ENCODE data around the gene VWC2L. TPM values are rescaled to one million over a fixed set of nuclear protein-coding genes. Genes with fewer than 3 reads are reported as not detected.

Gene VWC2L
- total and polyA plus RNA-seq, 2 of the 4 experiments (the other 2 are of a cell fraction): not detected

DNA sequence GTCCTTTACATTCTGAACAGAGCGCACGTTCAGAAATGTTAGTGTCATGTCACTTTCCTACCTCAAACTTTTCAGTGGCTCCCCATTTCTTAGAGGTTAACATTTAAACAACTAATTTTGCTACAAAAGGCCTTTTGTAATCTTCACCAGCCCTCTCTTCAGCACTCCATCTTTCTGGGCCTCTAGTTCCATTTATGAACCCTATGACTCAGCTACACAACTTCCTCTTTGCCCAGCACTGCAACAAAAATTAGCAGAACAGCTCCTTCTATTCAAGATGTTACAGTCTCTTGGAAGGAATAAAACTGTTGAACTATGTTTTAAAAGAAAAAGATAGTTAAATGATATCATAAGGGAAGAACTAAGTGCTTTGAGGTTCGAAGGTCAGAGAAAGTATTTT lies 139.9 kb downstream of the VWC2L start:
- Histone ChIP-seq H4K8ac (ENCODE audit: low read depth in 2 of 2, low read length in 2 of 2) (no peak overlapping the region), H2BK15ac (ENCODE audit: low read depth, low read length) (no peak overlapping the region), H3K4me3 (ENCODE audit: insufficient read depth, low read depth, low read length) (no peak overlapping the region), H3K9me3 (ENCODE audit: control insufficient read depth, insufficient read depth, low read length) (no peaks in the 10 kb centered on the region), H2AK5ac (ENCODE audit: low read depth, low read length) (no peak overlapping the region), H3K23ac (ENCODE audit: low read depth, low read length) (no peak overlapping the region), H3K4me1 (ENCODE audit: control insufficient read depth, insufficient read depth, low read length) (no peaks in the 10 kb centered on the region; the same call in 1 of the 2 replicates), H2AFZ (replicated peaks; ENCODE audit: low read length, poor library complexity) (no peak overlapping the region), H2BK5ac (ENCODE audit: low read depth, low read length, poor library complexity, severe bottlenecking) (no peak overlapping the region), H3K36me3 (ENCODE audit: control insufficient read depth, insufficient read depth, low read length) (no peaks in the 10 kb centered on the region), H3K9me1 (ENCODE audit: insufficient read depth, low read length) (no peaks in the 10 kb centered on the region), H2AK9ac (replicated peaks; ENCODE audit: low read depth, low read length, poor library complexity) (no peak overlapping the region), H3K27ac (ENCODE audit: insufficient read depth, low read length) (no peak overlapping the region), H4K20me1 (ENCODE audit: insufficient read depth, low read length) (no peaks in the 10 kb centered on the region), H3K14ac (replicated peaks; ENCODE audit: low read depth, low read length) (no peak overlapping the region), H3K4ac (ENCODE audit: low read depth, low read length) (no peak overlapping the region), H2BK120ac (ENCODE audit: low read depth, low read length) (no peak overlapping the region), H3K56ac (ENCODE audit: extremely low read depth, insufficient read depth, low read length) (no peak overlapping the region), H3K79me1 (ENCODE audit: low read depth in 1 of 2, low read length in 2 of 2) (no peaks in the 10 kb centered on the region), H4K5ac (ENCODE audit: low read depth, low read length) (no peak overlapping the region), H3K9ac (ENCODE audit: low read depth, low read length) (no peak overlapping the region), H2BK20ac (ENCODE audit: low read depth, low read length) (no peak overlapping the region), H3K18ac (ENCODE audit: low read depth, low read length) (no peak overlapping the region), H4K91ac (ENCODE audit: insufficient read depth, low read depth, low read length) (no peak overlapping the region), H3K4me2 (ENCODE audit: low read depth, low read length) (no peak overlapping the region), H3K27me3 (ENCODE audit: control insufficient read depth, insufficient read depth, low read length) (no peaks in the 10 kb centered on the region)
- ChIA-PET CTCF (no interaction called here), POLR2A (ENCODE audit: unreplicated experiment) (no interaction called here)
- in situ Hi-C loops (cut with MboI; ENCODE audit: low sequenced_read_pairs): no loop called here
- DNase-seq (peak; percentile 18), ATAC-seq (ENCODE audit: low read depth) (no peak; the same call in 1 of the 2 replicates)
- BruUV-seq (replicated peaks): no TSS peak
- 83% methylated on average over 2 of the region's 3 CpGs; no CpG with 5 or more reads in 1 of the 2 experiments for WGBS, 2 experiments (ENCODE audit: extremely low coverage in 2 of 2, insufficient read length in 1 of 2)
- dilution Hi-C loops (cut with HindIII; ENCODE audit: low sequenced_read_pairs, unreplicated experiment): no loop called here
- TF ChIP-seq CEBPB (IDR thresholded peaks at IDR 0.05; ENCODE audit: low read depth, low read length): no peak
- TF ChIP-seq RFX5 (IDR thresholded peaks at IDR 0.05; ENCODE audit: low read depth, low read length): no peak
- TF ChIP-seq RCOR1 (IDR thresholded peaks at IDR 0.05; ENCODE audit: insufficient replicate concordance, low read length): no peak
- no peak for TF ChIP-seq MAFK (IDR thresholded peaks at IDR 0.05; ENCODE audit: low read depth, low read length)
- no peak for TF ChIP-seq NFE2L2 (IDR thresholded peaks at IDR 0.05; ENCODE audit: low read depth, low read length)
- no peak for TF ChIP-seq MXI1 (IDR thresholded peaks at IDR 0.05; ENCODE audit: borderline replicate concordance, low read depth, low read length)
- no peak for TF ChIP-seq SMC3 (IDR thresholded peaks at IDR 0.05; ENCODE audit: low read depth, low read length)
- TF ChIP-seq, protein P1, sequence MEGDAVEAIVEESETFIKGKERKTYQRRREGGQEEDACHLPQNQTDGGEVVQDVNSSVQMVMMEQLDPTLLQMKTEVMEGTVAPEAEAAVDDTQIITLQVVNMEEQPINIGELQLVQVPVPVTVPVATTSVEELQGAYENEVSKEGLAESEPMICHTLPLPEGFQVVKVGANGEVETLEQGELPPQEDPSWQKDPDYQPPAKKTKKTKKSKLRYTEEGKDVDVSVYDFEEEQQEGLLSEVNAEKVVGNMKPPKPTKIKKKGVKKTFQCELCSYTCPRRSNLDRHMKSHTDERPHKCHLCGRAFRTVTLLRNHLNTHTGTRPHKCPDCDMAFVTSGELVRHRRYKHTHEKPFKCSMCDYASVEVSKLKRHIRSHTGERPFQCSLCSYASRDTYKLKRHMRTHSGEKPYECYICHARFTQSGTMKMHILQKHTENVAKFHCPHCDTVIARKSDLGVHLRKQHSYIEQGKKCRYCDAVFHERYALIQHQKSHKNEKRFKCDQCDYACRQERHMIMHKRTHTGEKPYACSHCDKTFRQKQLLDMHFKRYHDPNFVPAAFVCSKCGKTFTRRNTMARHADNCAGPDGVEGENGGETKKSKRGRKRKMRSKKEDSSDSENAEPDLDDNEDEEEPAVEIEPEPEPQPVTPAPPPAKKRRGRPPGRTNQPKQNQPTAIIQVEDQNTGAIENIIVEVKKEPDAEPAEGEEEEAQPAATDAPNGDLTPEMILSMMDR (conservative IDR thresholded peaks at IDR 0.05; ENCODE audit: low read depth, low read length): no peak
- no peak for TF ChIP-seq BHLHE40 (IDR thresholded peaks at IDR 0.05; ENCODE audit: low read depth, low read length)
- TF ChIP-seq FOS (IDR thresholded peaks at IDR 0.05; ENCODE audit: low read depth, low read length): no peak
- no peak for TF ChIP-seq MAZ (IDR thresholded peaks at IDR 0.05; ENCODE audit: borderline replicate concordance, low read depth, low read length)
- TF ChIP-seq CHD1 (IDR thresholded peaks at IDR 0.05; ENCODE audit: low read depth, low read length): no peak
- no peak for TF ChIP-seq RAD21 (IDR thresholded peaks at IDR 0.05; ENCODE audit: low read length)
- intact Hi-C loops (cut with micrococcal nuclease): no loop called here

All from IMR-90 (cell line).